GM18508 (cell line): Measurements from ENCODE around the gene MACROD2.
"Not testable (repeated sequence)": the region's sequence is repeated elsewhere in the genome, so short reads cannot be mapped to it uniquely, and the experiment has no call there.

Source experiments
- ATAC-seq: cut with Tn5 transposase; IDR thresholded peaks from one replicate; pipeline ENCODE4 v1.9.1; 2021; ENCODE audit warnings: moderate number of reproducible peaks; ENCODE audit not compliant: insufficient read depth, unreplicated experiment

The MACROD2 gene

GRCh38 chr20:15079594-15080340 is 1084.5 kb downstream of the MACROD2 start:
- ATAC-seq: no peak

DNA sequence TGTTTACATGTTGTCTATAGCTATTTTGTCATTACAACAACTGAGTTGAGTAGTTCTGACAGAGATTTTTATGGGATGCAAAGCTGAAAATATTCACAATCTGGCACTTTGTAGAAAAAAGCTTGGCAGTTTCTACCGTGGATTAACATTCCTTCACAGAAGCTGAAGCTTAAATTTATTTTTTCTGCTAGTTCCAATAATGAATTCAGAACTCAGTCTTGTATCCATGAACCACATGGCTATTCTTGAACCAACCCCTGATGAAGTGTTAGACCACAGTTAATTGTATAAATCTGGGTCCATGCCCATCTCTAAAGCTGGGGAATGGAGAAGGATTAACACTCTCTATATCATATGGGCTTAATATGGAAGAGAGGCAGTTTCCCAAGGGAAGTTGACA is 1085.9 kb downstream of the MACROD2 start:
- ATAC-seq: no peak

DNA sequence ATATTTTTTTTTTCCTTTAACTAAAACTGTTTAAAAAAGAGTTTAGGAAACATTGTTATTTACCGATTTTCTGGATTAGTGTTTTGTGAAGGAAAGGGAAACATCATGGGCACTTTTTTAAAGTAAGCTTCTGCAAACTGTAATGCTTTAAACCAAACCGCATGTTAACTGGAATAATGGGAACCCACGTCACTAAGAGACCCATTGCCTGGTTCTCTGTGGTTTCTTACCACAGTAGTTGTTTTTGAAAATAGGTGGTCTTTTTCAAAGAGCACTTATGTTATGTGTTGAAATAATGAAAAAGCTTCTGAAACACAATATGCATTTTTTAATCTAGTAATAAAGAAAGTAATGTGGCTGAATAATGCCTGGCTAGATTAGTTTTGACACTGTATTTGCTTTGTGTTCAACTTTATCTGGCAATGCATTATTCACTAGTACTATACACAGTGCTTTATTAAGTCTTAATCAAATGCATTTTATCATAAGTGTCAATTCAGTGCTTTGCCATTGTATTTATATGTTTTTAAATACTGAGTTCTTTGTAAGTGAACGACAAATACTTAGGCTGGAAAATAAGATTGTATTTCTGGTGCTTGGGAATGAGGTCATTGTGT is 1096.2 kb downstream of the MACROD2 start:
- ATAC-seq: no peak

DNA sequence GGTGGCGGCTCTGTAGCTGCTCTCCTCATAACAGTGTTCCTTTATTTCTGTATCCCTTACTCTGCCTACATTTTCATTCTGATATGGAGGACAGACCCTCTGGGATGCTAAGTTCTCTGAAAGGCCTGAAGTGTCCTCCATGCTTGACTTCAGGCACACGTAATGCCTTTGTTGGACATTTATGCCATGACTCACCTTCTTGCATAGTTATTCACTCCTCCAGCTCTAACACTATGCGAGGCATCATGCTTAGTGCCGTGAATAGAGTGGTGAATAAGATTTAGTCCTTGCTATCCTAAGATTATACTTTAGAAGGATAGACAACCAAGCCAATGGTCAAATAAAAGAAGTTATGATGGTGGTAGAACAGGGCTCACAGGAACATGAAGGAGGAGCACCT is 1103.0 kb downstream of the MACROD2 start:
- no peak for ATAC-seq

DNA sequence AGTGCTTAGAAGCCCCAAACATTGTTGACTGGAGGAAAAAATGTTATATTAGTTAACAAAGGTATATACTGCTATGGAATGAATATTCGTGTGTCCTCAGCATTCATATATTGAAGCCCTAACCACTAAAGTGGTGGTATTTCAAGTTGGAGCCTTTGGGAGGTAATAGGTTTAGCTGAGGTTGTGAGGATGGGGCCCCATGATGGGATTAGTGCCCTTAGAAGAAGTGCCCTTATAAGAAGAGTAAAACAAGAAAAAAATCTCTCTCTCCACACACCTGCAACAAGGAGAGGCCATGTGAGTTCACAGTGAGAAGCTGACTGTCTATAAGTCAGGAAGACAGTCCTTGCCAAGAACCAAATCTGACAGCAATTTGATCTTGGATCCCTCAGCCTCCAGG is 1103.8 kb downstream of the MACROD2 start:
- ATAC-seq: no peak

GRCh38 chr20:15100506-15101160 is 1105.3 kb downstream of the MACROD2 start:
- no peak for ATAC-seq

- ATAC-seq: no peak
Observed at GRCh38 chr20:15107931-15108330, 1112.6 kb downstream of the MACROD2 start.

DNA sequence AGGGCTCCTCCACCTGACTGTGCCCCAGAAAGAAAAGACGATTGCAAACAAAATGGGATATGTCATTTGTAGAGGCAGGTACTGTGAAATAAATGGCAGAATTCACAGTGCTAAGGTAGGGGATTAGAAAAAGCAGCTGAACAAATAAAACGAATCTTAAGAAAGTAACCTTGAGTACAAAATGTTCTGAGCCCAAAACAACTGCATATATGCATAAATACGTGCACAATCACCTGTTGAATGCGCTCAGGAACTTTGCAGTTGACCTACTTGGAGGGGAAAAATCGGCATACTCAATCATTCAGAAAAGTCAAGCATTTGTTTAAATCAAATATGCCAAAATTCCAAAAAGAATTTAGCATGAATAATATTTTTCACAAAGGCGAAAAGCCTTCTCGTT is 1114.2 kb downstream of the MACROD2 start:
- ATAC-seq: no peak

DNA sequence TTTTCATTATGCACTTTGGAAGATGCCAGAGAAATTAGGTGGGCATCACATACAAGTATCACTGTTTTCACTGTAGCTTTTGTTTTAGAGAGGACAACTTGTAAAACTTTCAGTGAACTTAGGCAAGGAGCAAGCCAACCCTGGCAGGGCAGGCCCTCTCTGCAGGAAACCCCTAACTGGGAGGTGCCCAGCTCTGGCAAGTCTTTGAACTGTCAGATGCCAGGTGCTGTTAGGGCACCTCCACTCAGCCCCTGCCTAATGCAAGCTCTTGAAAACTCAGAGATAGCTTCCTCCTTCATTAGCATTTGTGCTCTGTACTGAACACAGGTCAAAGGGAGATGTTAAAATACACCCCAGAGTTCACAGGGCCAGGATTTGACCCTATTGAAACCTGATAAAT is 1116.3 kb downstream of the MACROD2 start:
- ATAC-seq: no peak

- ATAC-seq: no peak
Observed at GRCh38 chr20:15113144-15113773, 1117.9 kb downstream of the MACROD2 start.

DNA sequence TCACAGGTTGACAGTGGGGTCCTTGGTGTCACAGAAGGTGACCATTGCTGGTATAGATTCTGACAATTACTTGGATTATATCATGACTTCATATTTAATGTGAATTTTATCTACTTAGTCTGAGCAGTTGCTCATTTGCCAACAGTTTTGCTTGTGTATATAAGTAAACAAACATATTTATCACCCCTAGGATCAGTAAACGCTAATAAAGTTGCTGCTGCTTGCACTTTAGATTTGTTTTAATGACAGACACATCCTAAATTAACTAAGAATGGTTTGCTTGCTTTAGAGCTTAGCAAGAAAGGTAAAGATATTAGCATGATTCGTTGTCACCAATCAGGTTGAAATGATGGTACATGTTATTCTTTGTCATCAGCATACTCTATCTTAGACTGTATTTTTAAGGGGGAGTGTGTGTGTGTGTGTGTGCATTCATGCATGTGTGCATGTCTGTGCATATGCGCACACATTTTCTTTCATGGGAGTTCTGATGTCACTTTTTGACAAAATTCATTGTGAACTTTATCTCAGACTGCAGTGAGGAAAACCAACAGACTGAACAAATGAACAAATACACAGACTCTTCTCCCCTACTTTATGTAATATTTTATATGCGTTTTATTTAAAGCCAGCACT is 1124.7 kb downstream of the MACROD2 start:
- no peak for ATAC-seq

DNA sequence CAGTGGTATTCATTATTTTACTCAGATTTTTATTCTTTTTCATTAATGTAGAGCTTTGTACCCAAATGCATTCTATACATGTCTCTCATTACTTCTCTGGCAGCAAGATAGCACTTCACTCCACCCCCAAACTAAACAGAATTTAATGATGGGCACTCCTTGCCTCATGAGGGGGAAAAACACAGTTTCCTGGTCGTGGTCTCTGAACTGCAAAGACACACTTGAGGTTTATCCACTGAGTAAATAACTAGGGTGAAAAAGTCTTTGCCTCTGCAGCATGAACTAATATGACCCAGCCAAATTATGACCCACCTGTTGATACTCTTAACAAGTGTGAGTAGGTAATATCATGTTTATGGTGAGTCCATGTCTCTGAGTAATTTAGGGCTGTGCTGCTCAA is 1127.3 kb downstream of the MACROD2 start:
- no peak for ATAC-seq

DNA sequence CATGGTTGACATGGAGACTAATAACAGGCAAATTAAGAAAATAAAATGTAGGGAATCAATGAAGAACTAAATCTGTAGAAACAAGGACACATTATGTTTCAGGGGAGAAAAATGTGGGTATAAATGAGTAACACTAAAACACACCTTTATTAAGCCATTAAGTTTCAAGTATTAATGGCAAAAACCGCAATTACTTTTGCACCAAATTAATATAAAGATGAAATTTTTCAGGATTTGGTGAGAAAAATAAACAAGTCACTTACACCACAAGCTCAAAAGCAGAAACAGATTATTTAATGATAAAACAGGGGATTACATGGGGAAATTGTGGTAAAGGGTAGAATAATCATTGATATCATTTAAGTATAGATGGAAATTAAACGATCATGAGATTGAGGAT is 1135.9 kb downstream of the MACROD2 start:
- ATAC-seq: no peak

DNA sequence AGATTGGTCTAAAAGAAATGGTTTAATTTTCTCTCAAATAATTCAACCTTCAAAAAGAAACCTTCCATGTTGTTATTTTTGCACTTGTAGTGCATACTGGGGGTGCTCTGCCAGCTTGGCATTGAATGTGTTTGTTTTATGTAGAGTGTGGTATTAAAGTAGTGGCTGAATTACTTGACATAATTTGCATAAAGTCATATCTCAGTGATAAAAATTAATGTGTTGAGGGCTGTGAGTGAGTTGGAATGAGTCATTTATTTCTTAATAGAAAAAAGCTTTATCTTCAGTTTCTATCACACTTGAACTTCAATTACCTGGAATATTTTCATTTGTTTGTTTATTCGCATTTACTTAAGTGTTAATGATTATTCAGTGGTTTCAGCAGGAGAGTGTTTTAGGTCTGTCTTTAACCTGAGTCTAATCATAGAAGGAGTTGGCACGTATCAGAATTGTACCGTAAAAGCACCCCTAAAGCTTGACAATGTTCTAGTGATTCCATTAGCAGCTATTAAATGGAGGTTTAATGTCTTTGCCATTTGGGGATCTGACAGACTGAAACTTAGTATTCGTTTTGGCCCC is 1143.3 kb downstream of the MACROD2 start:
- no peak for ATAC-seq

DNA sequence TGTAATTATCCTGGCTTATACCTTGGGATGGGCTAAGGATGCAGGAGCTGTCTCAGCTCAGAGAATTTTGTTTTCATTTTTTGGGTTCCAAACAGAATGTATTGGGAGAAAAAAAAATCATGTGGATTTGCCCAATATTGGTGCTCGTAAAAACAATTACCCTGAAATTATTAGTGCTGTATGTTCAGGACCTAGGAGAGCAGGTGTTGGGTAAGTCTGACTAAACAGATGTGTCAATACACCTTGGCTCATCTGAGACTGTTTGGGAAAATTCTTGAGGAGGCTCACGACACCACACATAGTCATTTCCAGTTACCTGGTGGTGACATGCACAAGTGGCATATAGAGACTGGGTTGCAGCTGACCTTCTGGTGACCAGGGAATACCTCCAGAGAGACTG is 1144.2 kb downstream of the MACROD2 start:
- no peak for ATAC-seq

- ATAC-seq: no peak
Observed at GRCh38 chr20:15140286-15140685, 1145.0 kb downstream of the MACROD2 start.

- not testable (repeated sequence) for ATAC-seq
Observed at GRCh38 chr20:15140940-15141339, 1145.6 kb downstream of the MACROD2 start.

- no peak for ATAC-seq
Observed at GRCh38 chr20:15141861-15142260, 1146.5 kb downstream of the MACROD2 start.

DNA sequence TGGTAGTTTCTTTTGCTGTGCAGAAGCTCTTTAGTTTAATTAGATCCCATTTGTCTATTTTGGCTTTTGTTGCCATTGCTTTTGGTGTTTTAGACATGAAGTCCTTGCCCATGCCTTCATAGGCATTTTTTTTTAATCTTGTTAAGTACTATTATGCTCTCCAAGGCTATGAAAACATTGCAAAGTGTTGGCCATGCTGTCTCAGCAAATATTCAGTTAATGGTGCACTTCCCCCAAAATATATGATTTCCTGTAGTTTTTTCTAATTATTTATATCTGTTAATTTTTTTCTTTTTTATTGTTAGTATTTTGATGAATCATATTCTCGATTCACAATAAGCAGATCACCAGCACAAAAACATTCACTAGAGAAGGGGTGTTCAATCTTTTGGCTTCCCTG is 1148.2 kb downstream of the MACROD2 start:
- ATAC-seq: no peak

GRCh38 chr20:15144916-15145315 is 1149.6 kb downstream of the MACROD2 start:
- ATAC-seq: no peak
